HG02759 (cell line): Measurements from ENCODE around the gene GORAB.

ENCODE experiments used
- ATAC-seq: cut with Tn5 transposase; IDR thresholded peaks from one replicate; pipeline ENCODE4 v1.9.1; 2021; ENCODE audit warnings: mild to moderate bottlenecking, moderate library complexity; ENCODE audit not compliant: unreplicated experiment

GORAB gene, protein sequence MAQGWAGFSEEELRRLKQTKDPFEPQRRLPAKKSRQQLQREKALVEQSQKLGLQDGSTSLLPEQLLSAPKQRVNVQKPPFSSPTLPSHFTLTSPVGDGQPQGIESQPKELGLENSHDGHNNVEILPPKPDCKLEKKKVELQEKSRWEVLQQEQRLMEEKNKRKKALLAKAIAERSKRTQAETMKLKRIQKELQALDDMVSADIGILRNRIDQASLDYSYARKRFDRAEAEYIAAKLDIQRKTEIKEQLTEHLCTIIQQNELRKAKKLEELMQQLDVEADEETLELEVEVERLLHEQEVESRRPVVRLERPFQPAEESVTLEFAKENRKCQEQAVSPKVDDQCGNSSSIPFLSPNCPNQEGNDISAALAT

GRCh38 chr1:170531758-170532657, at the start of gene GORAB:
Gene GORAB (plus strand): TSS chr1:170532166. CDS start chr1:170532224, 58 bp downstream.
- peak; percentile 99 for ATAC-seq

DNA sequence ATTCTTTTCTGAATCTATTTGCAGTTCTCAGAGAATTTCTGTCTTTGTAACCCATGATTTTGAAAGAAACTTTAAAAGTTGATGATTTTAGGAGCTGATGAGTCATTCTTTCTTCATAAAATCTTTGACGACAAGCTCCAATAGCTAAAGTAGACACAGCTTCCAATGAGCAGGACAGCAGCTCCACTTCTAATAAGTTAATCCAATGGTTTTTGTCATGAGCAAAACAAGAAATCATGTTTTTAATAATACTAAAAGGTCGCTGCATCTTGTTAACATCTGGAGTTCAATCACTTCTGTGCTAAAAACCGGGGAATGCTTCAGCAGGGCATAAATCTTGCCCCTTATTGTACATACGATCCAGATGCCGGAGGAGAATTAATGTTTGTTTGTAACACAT, 48.9 kb upstream of the GORAB start:
- ATAC-seq, result no peak

DNA sequence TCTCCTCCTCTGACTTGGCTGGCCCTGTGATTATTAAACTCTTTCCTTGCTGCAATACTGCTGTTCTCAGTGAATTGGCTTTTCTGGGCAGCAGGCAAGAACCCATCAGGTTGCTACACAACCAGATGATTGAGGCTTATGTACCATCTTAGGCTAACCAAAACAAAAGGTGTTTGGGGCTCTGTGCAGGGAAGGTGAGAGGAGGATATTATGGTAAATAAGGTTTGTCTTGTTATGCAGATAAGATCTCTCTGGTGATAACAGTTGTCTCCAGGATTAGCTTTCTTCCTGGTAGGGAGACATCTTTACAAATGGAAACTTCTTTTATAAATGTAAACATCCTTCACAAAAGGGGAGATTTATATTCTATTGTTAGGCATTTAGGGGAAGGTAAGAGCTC, 44.5 kb upstream of the GORAB start:
- ATAC-seq, result no peak

DNA sequence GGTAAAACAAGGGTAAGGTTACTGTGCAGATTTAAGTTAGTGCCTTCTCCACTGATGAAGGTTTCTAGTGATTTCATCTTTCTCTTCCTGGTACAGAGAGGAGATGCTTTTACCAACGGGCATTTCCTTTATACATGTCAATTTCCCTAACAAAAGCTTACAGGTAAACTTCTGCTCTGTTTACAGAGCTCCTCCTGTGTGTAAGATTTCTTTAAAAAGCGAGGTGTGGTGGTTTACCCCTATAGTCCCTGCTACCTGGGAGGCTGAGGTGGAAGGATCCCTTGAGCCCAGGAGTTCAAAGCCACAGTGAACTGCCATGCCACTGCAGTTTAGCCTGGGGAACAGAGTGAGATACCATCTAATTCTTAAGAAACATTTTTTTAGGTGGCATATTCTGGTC, 40.7 kb upstream of the GORAB start:
- ATAC-seq, result no peak

GRCh38 chr1:170494369-170494768, 37.6 kb upstream of the GORAB start:
- ATAC-seq, result no peak

- ATAC-seq, result no peak
Observed at GRCh38 chr1:170495006-170495405, 37.0 kb upstream of the GORAB start.

GRCh38 chr1:170498876-170499275, 33.1 kb upstream of the GORAB start:
- ATAC-seq, result no peak

- ATAC-seq, result no peak
Observed at GRCh38 chr1:170503665-170504064, 28.3 kb upstream of the GORAB start.

GRCh38 chr1:170510163-170510562, 21.8 kb upstream of the GORAB start:
- no peak for ATAC-seq

DNA sequence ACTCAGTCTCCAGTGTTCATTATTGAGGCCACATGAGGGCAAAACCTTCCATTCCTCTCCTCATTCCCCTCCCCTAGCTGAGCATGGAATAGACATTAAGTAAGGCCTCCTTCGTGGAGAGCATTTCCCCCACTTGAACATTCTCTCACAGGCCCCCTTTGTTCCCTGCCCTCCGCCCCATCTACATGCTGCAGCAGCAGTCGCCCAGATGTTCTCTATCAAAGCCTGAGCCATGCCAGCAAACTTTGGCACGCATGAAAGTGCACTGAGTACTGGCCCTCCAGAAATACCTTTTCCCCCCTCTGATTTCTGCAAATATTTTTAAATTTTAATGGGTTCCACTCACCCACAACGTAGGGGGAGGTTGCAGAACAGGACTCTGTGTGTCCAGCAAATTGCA, 20.9 kb upstream of the GORAB start:
- no peak for ATAC-seq

- no peak for ATAC-seq
Observed at GRCh38 chr1:170513138-170513537, 18.8 kb upstream of the GORAB start.

DNA sequence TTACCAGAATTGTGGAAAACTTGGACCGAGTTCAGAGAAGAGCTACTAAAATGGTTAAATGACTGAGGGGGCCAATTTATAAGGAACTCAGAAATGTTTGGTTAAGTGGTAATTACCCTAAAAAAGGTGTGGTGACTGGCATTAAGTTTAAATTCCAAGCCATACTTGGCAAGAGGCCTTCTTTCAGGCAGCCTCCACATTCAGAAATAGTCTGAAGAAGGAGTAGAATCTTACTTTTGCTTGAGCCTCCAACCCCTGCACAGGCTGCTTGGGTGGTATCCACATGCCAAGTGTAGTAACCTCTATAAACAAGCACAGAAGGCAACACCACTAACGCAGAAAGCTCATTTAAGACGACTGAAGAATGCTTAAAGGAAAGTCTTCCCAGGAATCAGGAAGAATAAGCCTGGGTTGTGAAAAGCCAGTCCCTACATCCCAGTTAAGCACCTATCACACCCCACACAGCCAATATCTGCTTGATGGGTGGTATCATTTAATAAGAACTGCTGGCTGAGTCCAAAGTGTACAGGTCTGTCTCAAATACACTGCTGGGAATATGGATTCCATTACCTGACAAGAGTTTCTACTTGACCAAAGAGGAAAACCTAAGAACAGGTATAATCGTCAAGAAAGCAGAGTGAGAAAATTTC, 13.7 kb upstream of the GORAB start:
- no peak for ATAC-seq

- no peak for ATAC-seq
Observed at GRCh38 chr1:170518965-170519364, 13.0 kb upstream of the GORAB start.

DNA sequence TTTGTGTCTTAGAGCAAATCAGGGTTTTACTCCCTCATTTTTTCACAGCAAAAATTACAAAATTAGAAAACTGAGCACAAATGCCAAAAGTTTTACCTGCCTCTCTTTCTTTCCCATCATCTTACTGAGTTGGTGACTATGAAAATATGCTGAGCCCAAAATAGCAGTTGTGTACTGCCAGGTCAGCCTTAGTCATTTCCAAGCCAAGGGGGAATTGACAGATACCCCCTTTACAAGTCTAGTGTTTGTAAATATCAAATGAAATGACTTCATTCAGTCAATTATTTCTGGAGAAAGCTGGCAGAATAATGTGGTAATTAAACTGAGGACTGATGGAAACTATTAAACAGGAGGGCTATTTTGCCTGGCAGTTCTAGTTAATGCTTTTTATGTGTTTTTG, 11.4 kb upstream of the GORAB start:
- ATAC-seq, result no peak

DNA sequence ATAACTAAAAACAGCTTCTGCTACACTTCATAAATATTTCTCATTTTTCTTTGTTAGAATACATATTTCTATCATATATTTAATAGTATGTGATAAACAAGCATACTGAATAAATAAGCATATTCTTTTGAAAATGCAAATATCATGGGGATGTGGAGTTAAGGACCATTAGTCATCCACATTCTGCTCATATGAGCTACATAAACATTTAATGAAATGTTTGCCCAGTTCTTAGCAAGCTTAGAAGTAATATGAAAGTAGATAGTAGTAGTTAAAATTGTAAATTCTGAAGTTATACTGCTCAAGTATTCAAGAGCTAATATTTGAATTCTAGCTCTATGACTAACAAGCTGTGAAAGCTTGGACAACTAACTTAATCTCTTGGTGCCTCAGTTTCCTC, 10.1 kb upstream of the GORAB start:
- ATAC-seq, result no peak

DNA sequence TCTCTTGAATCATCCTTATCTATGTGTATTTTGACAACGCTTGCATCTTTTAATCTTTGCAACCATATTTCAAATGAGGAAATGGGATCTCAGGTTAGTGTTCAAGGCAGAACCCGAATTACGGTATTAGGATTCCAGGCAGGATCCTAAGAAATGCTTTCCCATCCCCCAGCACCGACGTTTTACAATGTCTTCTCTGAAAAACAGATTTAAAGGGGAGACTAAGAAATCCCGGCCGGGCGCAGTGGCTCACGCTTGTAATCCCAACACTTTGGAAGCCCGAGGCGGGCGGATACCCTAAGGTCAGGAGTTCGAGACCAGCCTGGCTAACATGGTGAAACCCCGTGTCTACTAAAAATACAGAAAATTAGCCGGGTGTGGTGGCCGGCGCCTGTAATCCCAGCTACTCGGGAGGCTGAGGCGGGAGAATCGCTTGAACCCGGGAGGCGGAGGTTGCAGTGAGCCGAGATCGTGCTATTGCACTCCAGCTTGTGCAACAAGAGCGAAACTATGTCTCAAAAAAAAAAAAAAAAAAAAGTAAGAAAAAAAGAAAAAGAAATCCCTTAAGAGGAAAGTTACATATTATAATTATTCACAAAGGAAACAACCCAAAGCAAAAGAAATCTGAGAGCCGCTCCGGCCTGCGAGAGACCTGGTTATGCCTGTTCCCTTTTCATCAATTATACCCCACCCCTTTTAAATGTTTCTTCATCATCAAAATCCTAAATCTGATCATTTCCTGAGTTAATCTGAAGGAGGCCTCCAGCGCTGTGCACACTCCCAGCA, 801 bp upstream of the GORAB start:
- peak; percentile 4 for ATAC-seq

DNA sequence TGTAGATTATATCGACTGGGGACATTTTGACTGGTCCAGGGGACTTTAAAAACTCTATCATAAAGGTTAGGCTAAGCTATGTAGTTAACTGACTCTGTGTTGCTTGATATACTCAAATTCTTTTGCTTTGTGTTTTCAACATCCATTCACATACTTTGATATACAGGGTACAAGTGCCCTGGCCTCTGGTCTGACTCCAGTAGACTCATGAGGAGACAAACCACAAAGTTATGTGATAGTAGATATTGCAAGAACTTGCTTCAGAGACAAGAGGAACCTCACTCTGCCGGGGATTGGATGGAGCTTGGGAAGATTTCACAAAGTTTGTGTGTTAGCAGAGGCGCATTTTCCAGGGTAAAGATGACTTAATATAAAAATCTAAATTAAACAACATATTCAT, 1.3 kb downstream of the GORAB start:
- no peak for ATAC-seq

- ATAC-seq, result no peak
Observed at GRCh38 chr1:170534626-170535147, 2.7 kb downstream of the GORAB start.

- no peak for ATAC-seq
Observed at GRCh38 chr1:170535418-170535817, 3.5 kb downstream of the GORAB start.

- no peak for ATAC-seq
Observed at GRCh38 chr1:170536924-170537551, 5.1 kb downstream of the GORAB start.
